Measurements from ENCODE around the gene TEX53.

TEX53 gene

GRCh38 chr9:114633438-114634089, 24.0 kb downstream of the TEX53 start:
- DNase-seq: no peak

- DNase-seq: no peak
Measured at GRCh38 chr9:114631166-114631565, 26.4 kb downstream of the TEX53 start.

GRCh38 chr9:114629563-114630090, 28.0 kb downstream of the TEX53 start:
- no peak for DNase-seq

- no peak for DNase-seq
Measured at GRCh38 chr9:114627553-114627952, 30.1 kb downstream of the TEX53 start.

- no peak for DNase-seq
Measured at GRCh38 chr9:114626415-114627020, 31.1 kb downstream of the TEX53 start.

- DNase-seq: no peak
Measured at GRCh38 chr9:114624677-114625076, 32.9 kb downstream of the TEX53 start.

- DNase-seq: no peak
Measured at GRCh38 chr9:114621975-114622609, 35.5 kb downstream of the TEX53 start.

- no peak for DNase-seq
Measured at GRCh38 chr9:114621561-114621960, 36.0 kb downstream of the TEX53 start.

GRCh38 chr9:114619191-114619761, 38.3 kb downstream of the TEX53 start:
- no peak for DNase-seq

GRCh38 chr9:114616684-114617520, 40.7 kb downstream of the TEX53 start:
- DNase-seq: no peak

- DNase-seq: no peak
Measured at GRCh38 chr9:114614373-114614772, 43.2 kb downstream of the TEX53 start.

GRCh38 chr9:114613919-114614318, 43.7 kb downstream of the TEX53 start:
- no peak for DNase-seq

GRCh38 chr9:114613087-114613486, 44.5 kb downstream of the TEX53 start:
- DNase-seq: no peak

GRCh38 chr9:114612272-114612923, 45.2 kb downstream of the TEX53 start:
- DNase-seq: no peak

GRCh38 chr9:114611516-114612271, 45.9 kb downstream of the TEX53 start:
- DNase-seq: no peak

GRCh38 chr9:114608525-114608796, 49.1 kb downstream of the TEX53 start:
- DNase-seq: no peak

- no peak for DNase-seq
Measured at GRCh38 chr9:114607671-114608524, 49.7 kb downstream of the TEX53 start.

GRCh38 chr9:114606597-114607207, 50.9 kb downstream of the TEX53 start:
- no peak for DNase-seq
